ENCODE measurements around the gene PCDH18. TPM values are rescaled to one million over a fixed set of nuclear protein-coding genes. Genes with fewer than 3 reads are reported as not detected.

Gene PCDH18
- total RNA-seq, 1 experiment from 2014 or later, result 4.9 TPM

DNA sequence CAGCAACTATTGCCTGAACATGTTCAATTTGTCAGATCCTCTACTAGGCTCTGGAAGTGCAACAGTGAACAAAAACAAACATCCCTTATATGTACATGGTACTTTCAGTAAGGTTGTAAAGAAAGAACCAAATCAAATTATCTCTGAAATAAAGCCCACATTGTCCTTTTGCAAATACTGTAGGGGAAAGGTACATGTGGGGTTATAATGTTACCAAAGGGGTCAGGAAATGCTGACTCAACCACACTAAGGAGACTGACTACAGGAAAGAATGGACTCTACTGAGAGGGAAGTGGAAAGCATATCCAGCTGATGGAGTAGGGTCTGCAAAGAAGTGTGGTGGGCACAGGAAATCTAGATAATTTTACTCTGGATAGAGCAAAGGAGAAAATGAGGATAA, 61.5 kb downstream of the PCDH18 start:
- Mint-ChIP-seq H3K9me3 (ENCODE audit: unreplicated experiment) (no peaks in the 10 kb centered on the region), H3K4me1 (ENCODE audit: insufficient read depth, unreplicated experiment) (peaks cover 9% of the 10 kb centered on the region), H3K27ac (ENCODE audit: low read depth, unreplicated experiment) (no peak overlapping the region), H3K4me3 (ENCODE audit: unreplicated experiment) (no peak overlapping the region), H3K27me3 (ENCODE audit: insufficient read depth, unreplicated experiment) (no peaks in the 10 kb centered on the region), H3K36me3 (ENCODE audit: insufficient read depth, unreplicated experiment) (no peaks in the 10 kb centered on the region)
- TF ChIP-seq, protein P1, sequence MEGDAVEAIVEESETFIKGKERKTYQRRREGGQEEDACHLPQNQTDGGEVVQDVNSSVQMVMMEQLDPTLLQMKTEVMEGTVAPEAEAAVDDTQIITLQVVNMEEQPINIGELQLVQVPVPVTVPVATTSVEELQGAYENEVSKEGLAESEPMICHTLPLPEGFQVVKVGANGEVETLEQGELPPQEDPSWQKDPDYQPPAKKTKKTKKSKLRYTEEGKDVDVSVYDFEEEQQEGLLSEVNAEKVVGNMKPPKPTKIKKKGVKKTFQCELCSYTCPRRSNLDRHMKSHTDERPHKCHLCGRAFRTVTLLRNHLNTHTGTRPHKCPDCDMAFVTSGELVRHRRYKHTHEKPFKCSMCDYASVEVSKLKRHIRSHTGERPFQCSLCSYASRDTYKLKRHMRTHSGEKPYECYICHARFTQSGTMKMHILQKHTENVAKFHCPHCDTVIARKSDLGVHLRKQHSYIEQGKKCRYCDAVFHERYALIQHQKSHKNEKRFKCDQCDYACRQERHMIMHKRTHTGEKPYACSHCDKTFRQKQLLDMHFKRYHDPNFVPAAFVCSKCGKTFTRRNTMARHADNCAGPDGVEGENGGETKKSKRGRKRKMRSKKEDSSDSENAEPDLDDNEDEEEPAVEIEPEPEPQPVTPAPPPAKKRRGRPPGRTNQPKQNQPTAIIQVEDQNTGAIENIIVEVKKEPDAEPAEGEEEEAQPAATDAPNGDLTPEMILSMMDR (IDR thresholded peaks at IDR 0.05; ENCODE audit: unreplicated experiment), result no peak
- POLR2A ChIA-PET, result no interaction called here
- no peak for DNase-seq (ENCODE audit: unreplicated experiment)
- CTCF ChIA-PET, result interaction anchor here (0.5 to 0.6 kb wide), 3 partner anchors 104 to 385 kb away, joined by 3 read pairs; no protein-coding TSS in a partner anchor
- BruUV-seq (replicated peaks), result no TSS peak
- intact Hi-C loops (cut with micrococcal nuclease), result no loop called here
